GM08714 (cell line): ENCODE results near the gene TIMM17B.

Experiments used
- H3K4me3 ChIP-seq: fragments of 200-500 bp; sonication (Bioruptor generic); 2 replicates; pipeline ENCODE4 v1.5.1; 2014; ENCODE audit warnings: mild to moderate bottlenecking, low read length, inconsistent platforms
- ZNF274 ChIP-seq: IDR thresholded peaks from 2 replicates; pipeline ENCODE4 v1.6.1; 2012; ENCODE audit warnings: mild to moderate bottlenecking, low read depth, low read length

TIMM17B gene

GRCh38 chrX:48897625-48898306 is at the start of gene TIMM17B, which contains the start of gene PQBP1:
TSS of gene TIMM17B (minus strand) at chrX:48897768. CDS start at chrX:48897749, 19 bp downstream.
TSS of gene PQBP1 (plus strand) at chrX:48897930. CDS start at chrX:48898510, 580 bp downstream.
- TF ChIP-seq ZNF274 = no peak
- peak within 1 kb of the TSS; percentile 84 for H3K4me3 ChIP-seq

- no peak for TF ChIP-seq ZNF274
- H3K4me3 ChIP-seq = no peak overlapping the region
These were observed 48.2 kb upstream of the TIMM17B start for GRCh38 chrX:48945517-48946348.

- TF ChIP-seq ZNF274 = no peak
- H3K4me3 ChIP-seq = no peak overlapping the region
These were observed 45.3 kb upstream of the TIMM17B start for GRCh38 chrX:48942895-48943294.

GRCh38 chrX:48940404-48940955 is 42.9 kb upstream of the TIMM17B start:
- no peak overlapping the region for H3K4me3 ChIP-seq
- TF ChIP-seq ZNF274 = no peak

- TF ChIP-seq ZNF274 = no peak
- H3K4me3 ChIP-seq = no peak overlapping the region; the same call in 1 of the 2 replicates
These were observed 42.1 kb upstream of the TIMM17B start for GRCh38 chrX:48939524-48940228.

GRCh38 chrX:48938721-48939425 is 41.3 kb upstream of the TIMM17B start:
- no peak overlapping the region; the same call in 1 of the 2 replicates for H3K4me3 ChIP-seq
- TF ChIP-seq ZNF274 = no peak

GRCh38 chrX:48937054-48937907 is 39.7 kb upstream of the TIMM17B start:
- peak overlapping the region; percentile 8; the same call in 1 of the 2 replicates for H3K4me3 ChIP-seq
- TF ChIP-seq ZNF274 = no peak

- H3K4me3 ChIP-seq = no peak overlapping the region; the same call in 1 of the 2 replicates
- no peak for TF ChIP-seq ZNF274
These were observed 39.0 kb upstream of the TIMM17B start for GRCh38 chrX:48936429-48937053.

GRCh38 chrX:48935301-48935670 is 37.7 kb upstream of the TIMM17B start:
- TF ChIP-seq ZNF274 = no peak
- H3K4me3 ChIP-seq = no peak overlapping the region

- no peak for TF ChIP-seq ZNF274
- no peak overlapping the region for H3K4me3 ChIP-seq
These were observed 37.2 kb upstream of the TIMM17B start for GRCh38 chrX:48934581-48935300.

GRCh38 chrX:48933757-48934156 is 36.2 kb upstream of the TIMM17B start:
- H3K4me3 ChIP-seq = no peak overlapping the region
- TF ChIP-seq ZNF274 = no peak
